Amniotic epithelial cell (primary cell): ENCODE data around the gene EMC7.
"Not testable (repeated sequence)": the region's sequence is repeated elsewhere in the genome, so short reads cannot be mapped to it uniquely, and the experiment has no call there.

Experiments used
- DNase-seq: peaks from one replicate; pipeline ENCODE4 v3.0.0-alpha.2; 2010; ENCODE audit warnings: low read depth

Gene EMC7

DNA sequence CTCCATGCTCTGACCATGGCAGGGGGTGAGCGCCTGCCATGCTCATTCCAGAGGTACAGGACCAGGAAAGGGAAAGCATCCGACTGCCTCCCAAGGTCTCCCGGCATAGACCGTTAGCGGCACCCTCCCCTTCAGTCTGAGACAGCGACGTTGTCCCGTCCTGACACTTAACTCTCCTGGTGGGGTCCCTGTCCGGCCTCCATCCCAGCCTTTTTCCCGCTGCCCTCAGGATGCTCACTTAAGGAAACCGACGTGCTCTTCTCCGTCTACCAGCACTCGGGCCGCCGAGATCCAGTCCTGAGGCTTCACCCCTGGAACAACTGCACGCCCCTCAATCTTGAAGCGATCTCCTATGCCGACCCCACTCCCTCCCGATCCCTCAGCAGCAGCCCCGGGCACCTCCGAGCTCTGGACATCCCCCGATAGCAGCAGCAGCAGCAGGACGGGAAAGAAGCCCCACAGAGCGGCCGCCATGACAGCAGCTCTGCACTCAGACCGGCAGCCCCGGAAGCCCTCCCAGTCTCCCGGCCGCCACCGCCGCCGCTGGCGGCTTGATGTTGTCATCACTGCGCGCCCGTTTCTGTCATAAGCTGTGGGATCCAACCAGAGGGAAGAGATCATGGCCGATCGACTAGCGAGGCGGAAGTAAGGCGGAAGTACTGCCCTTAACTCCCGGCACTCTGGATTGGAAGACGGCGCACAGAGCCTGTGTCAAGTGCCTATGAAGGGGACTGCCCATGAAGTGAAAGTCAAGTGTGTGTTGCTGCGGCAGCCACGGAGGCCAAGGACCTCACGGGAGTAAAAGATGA is at the start of gene EMC7, which contains the start of gene PGBD4:
Gene EMC7 (minus strand): TSS at position 497 of the 809 bp plus-strand sequence. CDS start 23 bp downstream, at position 474.
Gene PGBD4 (plus strand): TSS at position 718 of the 809 bp plus-strand sequence. CDS start 449 bp downstream, outside the sequence.
- peak; percentile 100 for DNase-seq

- DNase-seq = peak; percentile 78
Observed at GRCh38 chr15:34147371-34148140, 45.9 kb upstream of the EMC7 start.

DNA sequence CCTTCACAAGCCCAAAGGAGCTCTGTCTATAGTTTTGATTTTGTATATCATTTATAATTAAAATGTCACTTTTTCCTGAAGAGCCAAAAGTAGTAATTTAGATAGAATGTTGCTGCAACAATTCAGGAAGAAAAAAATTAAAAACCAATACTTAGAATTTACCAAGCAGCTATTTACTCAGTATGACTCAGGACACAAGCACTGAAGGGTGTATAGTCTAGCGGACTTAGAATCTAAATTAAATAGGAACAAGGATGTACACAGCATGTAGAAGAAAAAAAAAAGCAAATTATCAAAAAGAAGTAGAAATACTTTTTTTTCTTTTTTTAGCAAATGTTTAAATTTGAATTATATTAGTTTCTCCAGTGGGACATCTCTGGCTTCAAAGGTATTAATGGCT is 31.8 kb upstream of the EMC7 start:
- no peak for DNase-seq

GRCh38 chr15:34132881-34133280 is 31.2 kb upstream of the EMC7 start:
- DNase-seq = peak; percentile 24

GRCh38 chr15:34128898-34129297 is 27.2 kb upstream of the EMC7 start:
- no peak for DNase-seq

- no peak for DNase-seq
Observed at GRCh38 chr15:34126522-34126921, 24.9 kb upstream of the EMC7 start.

GRCh38 chr15:34125945-34126344 is 24.3 kb upstream of the EMC7 start:
- DNase-seq = no peak

DNA sequence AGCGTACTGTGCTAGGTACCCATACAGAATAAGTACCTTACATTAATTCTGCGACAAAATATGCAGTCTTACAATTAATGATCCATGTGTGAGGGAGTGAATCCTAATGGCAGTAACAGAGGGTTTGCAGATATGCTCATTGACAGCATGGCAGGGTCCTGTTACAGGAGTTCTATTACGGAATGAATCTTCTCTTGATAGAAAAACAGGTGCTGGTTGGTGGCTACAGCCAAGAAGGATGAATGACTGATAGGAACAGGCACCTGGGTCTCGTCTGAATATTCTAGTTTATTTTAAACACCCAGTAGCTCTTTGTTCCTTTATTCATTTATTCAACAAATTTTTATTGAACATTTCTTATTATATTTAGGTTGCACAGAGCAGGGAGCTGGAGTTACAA is 23.0 kb upstream of the EMC7 start:
- DNase-seq = no peak

DNA sequence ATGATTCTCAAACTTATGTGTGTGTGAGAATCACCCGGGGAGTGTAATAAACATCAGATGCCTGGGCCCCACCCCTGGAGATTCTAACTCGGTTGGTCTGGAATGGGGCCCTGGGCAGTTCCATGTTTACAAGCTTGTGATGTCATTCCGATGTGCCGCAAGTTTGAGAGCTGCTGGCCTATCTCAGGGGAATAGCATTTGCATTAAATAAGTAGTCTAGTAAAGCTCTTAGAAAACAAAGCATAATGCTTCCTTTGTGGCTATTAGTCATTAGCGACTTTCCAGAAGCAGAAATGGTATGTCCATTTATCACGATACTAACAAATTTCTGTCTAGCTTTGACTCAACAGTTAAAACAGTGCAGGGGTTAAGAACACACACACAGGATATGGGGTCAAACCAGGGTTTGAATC is 21.1 kb upstream of the EMC7 start:
- DNase-seq = peak; percentile 95

- DNase-seq = peak; percentile 8
Observed at GRCh38 chr15:34121786-34122185, 20.1 kb upstream of the EMC7 start.

DNA sequence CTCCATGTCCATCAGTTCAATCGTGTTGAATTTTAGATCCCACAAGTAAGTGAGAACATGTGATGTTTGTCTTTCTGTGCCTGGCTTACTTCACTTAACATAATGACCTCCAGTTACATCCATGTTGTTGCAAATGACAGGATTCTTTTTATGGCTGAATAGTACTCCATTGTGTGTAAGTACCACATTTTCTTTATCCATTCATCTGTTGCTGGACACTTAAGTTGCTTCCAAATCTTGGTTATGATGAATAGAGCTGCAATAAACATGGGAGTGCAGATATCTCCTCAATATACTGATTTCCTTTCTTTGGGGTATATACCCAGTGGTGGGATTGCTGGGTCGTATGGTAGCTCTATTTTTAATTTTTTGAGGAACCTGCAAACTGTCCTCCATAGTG is 18.8 kb upstream of the EMC7 start:
- DNase-seq = not testable (repeated sequence)

DNA sequence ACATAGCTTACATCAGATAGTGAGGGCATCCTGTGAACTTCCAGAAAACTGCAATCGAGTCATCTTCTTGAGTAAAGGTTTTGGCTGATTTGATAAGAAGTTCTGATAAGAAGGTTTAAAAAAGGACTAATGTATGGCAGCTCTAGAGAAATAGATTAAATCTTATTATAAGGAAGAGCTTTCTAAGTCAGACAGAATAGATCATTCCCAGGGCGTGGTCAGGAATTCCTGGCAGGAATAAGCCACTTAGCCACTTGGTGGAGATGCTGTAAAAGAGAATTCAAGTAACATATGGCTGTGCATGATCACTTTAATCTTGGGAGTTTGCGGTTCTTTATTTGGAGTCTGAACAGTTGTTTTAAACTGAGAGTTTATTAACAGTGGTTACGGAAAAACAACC is 17.6 kb upstream of the EMC7 start:
- peak; percentile 51 for DNase-seq

DNA sequence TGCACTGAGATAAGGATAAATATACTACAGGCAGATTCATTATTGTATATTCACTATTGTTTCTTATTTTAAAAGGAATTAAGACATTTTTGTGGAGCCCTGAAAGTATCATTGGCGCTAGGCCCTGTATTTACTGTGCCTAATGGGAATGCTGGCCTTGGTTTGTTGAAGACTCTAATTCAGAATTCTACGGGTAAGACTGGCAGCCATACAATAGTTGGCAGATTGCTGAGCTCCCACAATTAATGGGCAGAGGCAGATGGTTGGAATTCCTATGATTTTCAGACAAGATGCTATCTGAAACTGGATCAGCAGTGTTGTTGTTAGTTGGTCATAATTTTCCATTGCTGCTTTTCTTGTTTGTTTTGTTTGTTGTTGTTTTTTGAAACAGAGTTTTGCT is 15.0 kb upstream of the EMC7 start:
- peak; percentile 33 for DNase-seq

DNA sequence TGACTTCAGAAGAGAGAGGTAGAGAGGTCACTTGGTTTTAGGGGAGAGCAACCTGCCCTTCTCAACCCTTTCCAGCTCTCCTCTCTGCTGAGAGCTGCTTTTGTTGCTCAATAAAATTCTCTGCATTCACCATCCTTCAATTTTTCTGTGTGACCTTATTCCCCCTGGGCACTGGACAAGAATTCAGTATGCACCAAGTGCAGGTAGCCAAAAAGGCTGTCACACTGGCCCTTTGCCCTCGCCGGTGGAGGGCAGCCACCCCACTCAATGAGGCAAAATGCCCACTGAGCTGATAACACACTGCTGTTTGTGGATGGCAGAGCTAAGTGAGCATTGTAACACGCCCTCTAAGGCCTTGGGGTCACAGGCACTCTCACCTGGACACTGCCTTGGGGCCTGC is 13.1 kb upstream of the EMC7 start:
- DNase-seq = no peak

DNA sequence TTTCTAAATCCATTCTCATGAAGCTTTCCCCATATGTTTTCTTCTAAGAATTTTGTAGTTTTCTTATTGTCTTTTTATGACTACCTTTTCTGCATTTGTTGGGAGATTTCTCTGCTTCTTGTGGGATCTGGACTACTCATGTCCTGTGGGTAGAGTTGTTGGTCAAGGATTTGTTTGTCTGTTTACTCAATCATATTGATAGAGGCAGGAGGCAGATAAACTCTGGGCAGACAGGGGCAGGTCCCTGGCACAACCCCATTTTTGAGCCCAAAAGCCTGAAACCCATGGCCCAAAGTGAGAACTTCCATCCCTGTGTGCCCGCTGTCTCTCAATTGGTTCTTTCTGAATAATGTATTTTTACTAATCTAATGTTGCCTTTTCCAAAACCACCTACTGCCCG is 12.6 kb upstream of the EMC7 start:
- no peak for DNase-seq

GRCh38 chr15:34111488-34111887 is 9.8 kb upstream of the EMC7 start:
- no peak for DNase-seq

DNA sequence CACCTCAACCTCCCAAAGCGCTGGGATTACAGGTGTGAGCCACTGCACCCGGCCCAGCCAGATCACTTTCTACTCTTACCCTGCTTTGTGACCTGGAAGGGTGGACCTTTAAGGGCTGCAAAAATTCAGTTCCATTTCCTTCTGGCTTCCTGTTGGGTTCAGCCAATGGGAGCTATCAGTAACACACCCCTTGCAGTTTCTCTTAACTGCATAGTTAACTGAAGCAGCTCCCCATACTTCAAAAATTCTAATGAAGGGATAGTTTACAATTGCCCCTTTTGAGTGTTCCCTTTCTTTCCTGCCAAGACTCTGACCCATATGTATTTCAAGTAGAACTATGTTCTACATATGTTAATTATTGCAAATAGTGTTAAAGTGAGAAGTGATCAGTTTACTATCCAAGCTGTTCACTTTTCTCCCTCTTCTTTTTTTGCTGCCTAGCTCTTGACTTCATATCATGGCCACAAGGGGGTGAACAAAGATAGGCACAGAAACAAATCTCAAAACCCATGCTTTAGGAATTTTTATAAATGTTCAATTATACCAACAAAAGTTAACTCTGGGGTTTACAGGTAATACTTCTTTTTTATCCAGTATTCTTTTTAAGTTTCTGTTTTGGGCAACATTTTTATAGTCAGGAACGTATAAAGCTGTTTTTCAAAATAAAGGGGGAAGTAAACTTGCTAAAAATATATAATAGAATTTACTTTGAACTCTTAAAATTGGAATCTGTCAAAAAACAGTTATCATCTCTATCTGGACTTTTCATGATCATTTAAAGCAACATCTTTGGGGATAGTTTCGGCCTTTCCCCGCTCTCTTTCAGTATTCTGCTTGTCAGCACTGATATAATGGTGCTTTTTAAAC is 8.4 kb upstream of the EMC7 start:
- DNase-seq = peak; percentile 40

GRCh38 chr15:34107315-34107714 is 5.7 kb upstream of the EMC7 start:
- no peak for DNase-seq

DNA sequence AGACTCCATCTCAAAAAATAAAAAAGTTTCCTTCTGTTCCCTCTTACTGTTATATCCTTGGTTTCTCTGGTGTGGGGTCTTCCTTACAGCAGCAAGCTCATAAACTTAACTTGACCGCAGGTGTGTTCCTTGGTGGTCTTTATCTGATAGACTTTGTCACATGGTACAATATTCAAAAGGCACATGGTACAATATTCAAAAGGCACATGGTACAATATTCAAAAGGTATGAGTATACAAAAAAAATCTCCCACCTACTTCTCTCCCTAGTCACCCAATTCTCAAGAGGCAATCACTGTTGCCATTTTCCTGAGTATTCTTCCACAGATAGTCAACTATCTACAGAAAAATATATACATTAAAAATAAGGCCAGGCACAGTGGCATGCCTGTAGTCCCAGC is 4.8 kb upstream of the EMC7 start:
- DNase-seq = no peak

- no peak for DNase-seq
Observed at GRCh38 chr15:34102175-34102925, 688 bp upstream of the EMC7 start.

DNA sequence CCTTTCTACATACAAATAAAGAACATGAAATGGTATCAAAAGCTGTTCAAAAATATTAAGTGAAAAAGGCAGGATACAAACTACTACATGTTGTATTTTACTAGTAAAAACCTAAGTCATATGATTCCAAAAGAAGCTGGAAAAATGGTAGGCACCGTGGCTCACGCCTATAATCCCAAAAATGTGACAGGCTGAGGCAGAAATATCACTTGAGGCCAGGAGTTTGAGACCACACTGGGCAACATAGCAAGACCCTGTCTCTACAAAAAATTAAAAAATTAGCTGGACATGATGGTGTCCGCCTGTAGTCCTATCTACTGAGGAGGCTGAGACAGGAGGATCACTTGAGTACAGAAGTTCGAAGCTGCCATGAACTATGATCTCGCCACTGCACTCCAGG is 1.7 kb downstream of the EMC7 start:
- no peak for DNase-seq

DNA sequence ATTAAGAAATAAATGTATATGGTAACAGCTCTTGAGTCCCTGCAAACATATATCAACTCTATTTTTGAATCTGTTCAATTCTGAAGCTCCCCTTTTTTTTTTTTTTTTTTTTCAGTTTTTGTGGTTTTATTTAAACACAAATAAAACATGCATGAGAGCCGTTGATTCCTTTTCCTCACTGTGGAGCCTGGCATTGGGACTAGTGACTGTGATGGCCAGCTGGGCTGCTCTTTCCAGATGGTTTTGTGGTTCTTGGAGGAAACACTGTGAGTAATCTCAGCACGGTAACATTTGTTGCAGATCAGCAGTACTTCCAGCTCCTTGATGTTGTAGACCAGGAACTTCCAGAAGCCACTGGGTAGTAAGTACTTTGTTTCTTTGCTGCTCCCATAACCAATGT is 15.9 kb downstream of the EMC7 start:
- DNase-seq = no peak
